IMR-90 (cell line): Measurements from ENCODE around the gene RNF125. TPM values are rescaled to one million over a fixed set of nuclear protein-coding genes. Genes with fewer than 3 reads are reported as not detected.

ENCODE experiments used
- ATAC-seq: fragments of 200-7000 bp; cut with Tn5 transposase; 2 replicates; pipeline ENCODE4 v1.9.1; 2020; ENCODE audit warnings: low read depth, mild to moderate bottlenecking, moderate library complexity
- BruUV-seq: library from RNA; stranded (reverse); fragments of 400-500 nt; replicated peaks from 2 replicates; lab custom pipeline; 2021; lab: Mats Ljungman, UMichigan
- CTCF ChIA-PET: fragments of 300-600 bp; formaldehyde crosslinking; extraction: SDS; loops from one replicate; lab custom pipeline; 2021; ENCODE audit warnings: antibody characterized with exemption; lab: Yijun Ruan, JAX
- POLR2A ChIA-PET: fragments of 300-600 bp; sonication (Branson Sonifier 250); formaldehyde crosslinking; loops from one replicate; lab custom pipeline; 2022; ENCODE audit warnings: antibody characterized with exemption; ENCODE audit not compliant: unreplicated experiment; lab: Charles Lee
- DNase-seq: peaks from one replicate; pipeline ENCODE4 v3.0.0; 2013
- H2AFZ ChIP-seq: replicated peaks from 2 replicates; pipeline ENCODE3; 2013; ENCODE audit warnings: low read length, mild to moderate bottlenecking; ENCODE audit not compliant: poor library complexity
- H2AK5ac ChIP-seq: 2 replicates; pipeline ENCODE4 v1.6.1; 2013; ENCODE audit warnings: low read depth, low read length, inconsistent platforms
- H2AK9ac ChIP-seq: replicated peaks from 2 replicates; pipeline ENCODE3; 2013; ENCODE audit warnings: mild to moderate bottlenecking, low read depth, low read length, moderate library complexity; ENCODE audit not compliant: poor library complexity
- H2BK120ac ChIP-seq: 2 replicates; pipeline ENCODE4 v1.6.1; 2013; ENCODE audit warnings: low read depth, low read length, inconsistent platforms
- H2BK15ac ChIP-seq: 3 replicates; pipeline ENCODE4 v1.6.1; 2013; ENCODE audit warnings: low read depth, low read length, inconsistent platforms
- H2BK20ac ChIP-seq: 2 replicates; pipeline ENCODE4 v1.6.1; 2013; ENCODE audit warnings: low read depth, mild to moderate bottlenecking, inconsistent platforms, low read length, moderate library complexity
- H2BK5ac ChIP-seq: 2 replicates; pipeline ENCODE4 v1.6.1; 2013; ENCODE audit warnings: mild to moderate bottlenecking, low read depth, low read length, inconsistent platforms; ENCODE audit not compliant: poor library complexity, severe bottlenecking
- H3K14ac ChIP-seq: replicated peaks from 2 replicates; pipeline ENCODE4 v1.6.1; 2013; ENCODE audit warnings: low read depth, low read length, inconsistent platforms
- H3K18ac ChIP-seq: 2 replicates; pipeline ENCODE4 v1.6.1; 2013; ENCODE audit warnings: low read depth, low read length, control low read depth
- H3K23ac ChIP-seq: 2 replicates; pipeline ENCODE4 v1.6.1; 2013; ENCODE audit warnings: low read depth, low read length, inconsistent platforms
- H3K27ac ChIP-seq: 2 replicates; pipeline ENCODE4 v1.5.1; 2013; ENCODE audit warnings: mild to moderate bottlenecking, control low read depth, low read length; ENCODE audit not compliant: insufficient read depth
- H3K27me3 ChIP-seq: 2 replicates; pipeline ENCODE4 v1.6.1; 2013; ENCODE audit warnings: low read length; ENCODE audit not compliant: control insufficient read depth, insufficient read depth
- H3K36me3 ChIP-seq: 2 replicates; pipeline ENCODE4 v1.6.1; 2013; ENCODE audit warnings: low read length, mixed read lengths; ENCODE audit not compliant: control insufficient read depth, insufficient read depth
- H3K4ac ChIP-seq: 2 replicates; pipeline ENCODE4 v1.6.1; 2013; ENCODE audit warnings: low read depth, low read length, inconsistent platforms
- H3K4me1 ChIP-seq: 2 replicates; pipeline ENCODE4 v1.6.1; 2013; ENCODE audit warnings: low read length, mixed read lengths; ENCODE audit not compliant: control insufficient read depth, insufficient read depth
- H3K4me2 ChIP-seq: 2 replicates; pipeline ENCODE4 v1.6.1; 2013; ENCODE audit warnings: low read depth, mild to moderate bottlenecking, control low read depth, low read length, moderate library complexity
- H3K4me3 ChIP-seq: 2 replicates; pipeline ENCODE4 v1.5.1; 2013; ENCODE audit warnings: low read depth, mild to moderate bottlenecking, control low read depth, low read length, moderate library complexity; ENCODE audit not compliant: insufficient read depth
- H3K56ac ChIP-seq: 2 replicates; pipeline ENCODE4 v1.6.1; 2013; ENCODE audit warnings: low read length, inconsistent platforms; ENCODE audit not compliant: insufficient read depth; ENCODE audit errors: extremely low read depth
- H3K79me1 ChIP-seq, 2 experiments: 2 replicates each; pipeline ENCODE4 v1.6.1; 2013; ENCODE audit warnings: low read length in 2 of 2, inconsistent platforms in 1 of 2, low read depth in 1 of 2
- H3K9ac ChIP-seq: 2 replicates; pipeline ENCODE4 v1.6.1; 2013; ENCODE audit warnings: low read depth, low read length, control low read depth
- H3K9me1 ChIP-seq: 2 replicates; pipeline ENCODE4 v1.6.1; 2013; ENCODE audit warnings: low read length, inconsistent platforms; ENCODE audit not compliant: insufficient read depth
- H3K9me3 ChIP-seq: 2 replicates; pipeline ENCODE4 v1.6.1; 2013; ENCODE audit warnings: low read length; ENCODE audit not compliant: control insufficient read depth, insufficient read depth
- H4K20me1 ChIP-seq: 2 replicates; pipeline ENCODE4 v1.6.1; 2013; ENCODE audit warnings: low read length, inconsistent platforms; ENCODE audit not compliant: insufficient read depth
- H4K5ac ChIP-seq: 2 replicates; pipeline ENCODE4 v1.6.1; 2013; ENCODE audit warnings: mild to moderate bottlenecking, low read depth, low read length, control low read depth
- H4K8ac ChIP-seq, 2 experiments: 2 replicates each; pipeline ENCODE4 v1.6.1; 2013; ENCODE audit warnings: low read depth in 2 of 2, low read length in 2 of 2, control low read depth in 1 of 2, inconsistent platforms in 1 of 2
- H4K91ac ChIP-seq: 2 replicates; pipeline ENCODE4 v1.6.1; 2013; ENCODE audit warnings: low read depth, low read length, inconsistent platforms; ENCODE audit not compliant: insufficient read depth
- BHLHE40 ChIP-seq: fragments of 150-350 bp; IDR thresholded peaks from 2 replicates; pipeline ENCODE4 v1.6.1; 2016; ENCODE audit warnings: mild to moderate bottlenecking, low read depth, low read length
- CHD1 ChIP-seq: IDR thresholded peaks from 2 replicates; pipeline ENCODE4 v1.6.1; 2012; ENCODE audit warnings: low read depth, low read length, improper control_type of control experiment
- FOS ChIP-seq: fragments of 150-350 bp; IDR thresholded peaks from 2 replicates; pipeline ENCODE4 v1.6.1; 2016; ENCODE audit warnings: low read depth, low read length
- MAFK ChIP-seq: IDR thresholded peaks from 2 replicates; pipeline ENCODE4 v1.6.1; 2012; ENCODE audit warnings: low read depth, low read length, improper control_type of control experiment
- MAZ ChIP-seq: IDR thresholded peaks from 2 replicates; pipeline ENCODE4 v1.6.1; 2012; ENCODE audit warnings: low read depth, mild to moderate bottlenecking, low read length, improper control_type of control experiment, moderate library complexity, borderline replicate concordance
- MXI1 ChIP-seq: IDR thresholded peaks from 2 replicates; pipeline ENCODE4 v1.6.1; 2012; ENCODE audit warnings: low read depth, mild to moderate bottlenecking, low read length, moderate library complexity, borderline replicate concordance
- NFE2L2 ChIP-seq: fragments of 150-350 bp; IDR thresholded peaks from 2 replicates; pipeline ENCODE4 v1.6.1; 2016; ENCODE audit warnings: low read depth, mild to moderate bottlenecking, low read length
- RAD21 ChIP-seq: IDR thresholded peaks from 2 replicates; pipeline ENCODE4 v1.6.1; 2012; ENCODE audit warnings: low read length, improper control_type of control experiment
- WGBS, 2 experiments: methylation state at CpG; one replicate each; pipeline versions ENCODE4 v1.1.5 to v1.1.7; 2013; ENCODE audit warnings: missing lambda C conversion rate in 2 of 2; ENCODE audit not compliant: insufficient read length in 1 of 2; ENCODE audit errors: extremely low coverage in 2 of 2; 5-methylcytosine and 5-hydroxymethylcytosine counted together
- dilution Hi-C: fragments of 300-500 bp; cut with HindIII; formaldehyde crosslinking; loops from one replicate; pipeline ENCODE4 v1.14.3; 2018; ENCODE audit warnings: low sequenced_read_pairs; ENCODE audit not compliant: unreplicated experiment
- in situ Hi-C: fragments of 300-500 bp; cut with MboI; formaldehyde crosslinking; loops from 3 replicates; pipeline ENCODE4 v1.14.3; 2019; ENCODE audit warnings: low sequenced_read_pairs, inconsistent platforms, mixed read lengths
- intact Hi-C: fragments of 100-400 bp; cut with micrococcal nuclease; formaldehyde crosslinking; loops from 2 replicates; pipeline ENCODE4 v1.10.0; 2022
- polyA plus RNA-seq, 3 experiments: library from polyadenylated mRNA; depleted of rRNA; stranded (reverse); fragments of >200 nt; gene quantifications; 2 replicates each; pipeline ENCODE4 v1.2.3, GENCODE V29; 2012; ENCODE audit warnings: low replicate concordance in 1 of 3
- total RNA-seq: library from RNA; depleted of rRNA; stranded (reverse); fragments of >200 nt; gene quantifications from 2 replicates; pipeline ENCODE4 v1.2.3, GENCODE V29; 2012
- TF ChIP-seq, protein P1 (sequence below): fragments of 150-350 bp; IDR thresholded peaks from 2 replicates; pipeline ENCODE4 v1.6.1; 2017; ENCODE audit warnings: mild to moderate bottlenecking, antibody characterized with exemption, low read length, low read depth
- TF ChIP-seq, protein P2 (sequence below): fragments of 150-350 bp; IDR thresholded peaks from 2 replicates; pipeline ENCODE4 v1.6.1; 2016; ENCODE audit warnings: low read depth, mild to moderate bottlenecking, low read length, moderate library complexity, borderline replicate concordance

Gene RNF125
- total and polyA plus RNA-seq, 2 of the 4 experiments (the other 2 are of a cell fraction): under 0.01 to 0.10 TPM

DNA sequence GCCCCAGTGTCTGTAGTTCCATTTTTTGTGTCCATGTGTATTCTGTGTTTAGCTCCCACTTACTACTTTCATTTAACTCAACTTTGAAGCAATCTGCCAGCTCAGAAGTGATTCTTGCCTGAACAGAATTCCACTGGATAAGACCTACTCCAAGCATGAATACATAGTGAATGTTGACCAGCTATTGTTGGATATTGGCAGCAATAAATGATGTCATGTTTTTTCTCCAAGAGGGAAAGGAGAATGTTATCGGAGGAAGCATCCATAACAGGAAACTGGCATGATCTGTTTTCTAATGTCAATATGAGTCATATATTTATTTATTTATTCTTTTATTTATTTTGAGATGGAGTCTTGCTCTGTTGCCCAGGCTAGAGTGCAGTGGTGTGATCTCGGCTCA, 38.9 kb upstream of the RNF125 start:
- intact Hi-C loops: loop anchor here (5.0 kb wide), 1 partner anchor 157 kb away; no protein-coding TSS in a partner anchor
- WGBS, 2 experiments: no CpG with 5 or more reads among the region's 2 CpGs
- Histone ChIP-seq H3K9ac (no peak overlapping the region), H2BK15ac (no peak overlapping the region), H3K4me3 (no peak overlapping the region), H2BK5ac (no peak overlapping the region), H3K56ac (no peak overlapping the region), H3K27me3 (no peaks in the 10 kb centered on the region), H3K9me3 (peaks cover 1% of the 10 kb centered on the region), H3K14ac (no peak overlapping the region), H3K4ac (no peak overlapping the region), H2BK20ac (no peak overlapping the region), H4K91ac (no peak overlapping the region), H2AK5ac (no peak overlapping the region), H3K79me1 (no peaks in the 10 kb centered on the region), H3K36me3 (no peaks in the 10 kb centered on the region), H4K8ac (no peak overlapping the region), H3K4me2 (no peak overlapping the region), H3K27ac (no peak overlapping the region), H2BK120ac (no peak overlapping the region), H3K9me1 (no peaks in the 10 kb centered on the region), H3K23ac (no peak overlapping the region), H2AFZ (no peak overlapping the region), H3K18ac (no peak overlapping the region), H4K20me1 (no peaks in the 10 kb centered on the region), H2AK9ac (no peak overlapping the region), H4K5ac (no peak overlapping the region), H3K4me1 (no peaks in the 10 kb centered on the region)
- no peak for TF ChIP-seq MAFK
- TF ChIP-seq BHLHE40: no peak
- TF ChIP-seq, protein P1, sequence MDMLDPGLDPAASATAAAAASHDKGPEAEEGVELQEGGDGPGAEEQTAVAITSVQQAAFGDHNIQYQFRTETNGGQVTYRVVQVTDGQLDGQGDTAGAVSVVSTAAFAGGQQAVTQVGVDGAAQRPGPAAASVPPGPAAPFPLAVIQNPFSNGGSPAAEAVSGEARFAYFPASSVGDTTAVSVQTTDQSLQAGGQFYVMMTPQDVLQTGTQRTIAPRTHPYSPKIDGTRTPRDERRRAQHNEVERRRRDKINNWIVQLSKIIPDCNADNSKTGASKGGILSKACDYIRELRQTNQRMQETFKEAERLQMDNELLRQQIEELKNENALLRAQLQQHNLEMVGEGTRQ: no peak
- no peak for TF ChIP-seq MAZ
- no peak for TF ChIP-seq FOS
- no peak for TF ChIP-seq NFE2L2
- TF ChIP-seq, protein P2, sequence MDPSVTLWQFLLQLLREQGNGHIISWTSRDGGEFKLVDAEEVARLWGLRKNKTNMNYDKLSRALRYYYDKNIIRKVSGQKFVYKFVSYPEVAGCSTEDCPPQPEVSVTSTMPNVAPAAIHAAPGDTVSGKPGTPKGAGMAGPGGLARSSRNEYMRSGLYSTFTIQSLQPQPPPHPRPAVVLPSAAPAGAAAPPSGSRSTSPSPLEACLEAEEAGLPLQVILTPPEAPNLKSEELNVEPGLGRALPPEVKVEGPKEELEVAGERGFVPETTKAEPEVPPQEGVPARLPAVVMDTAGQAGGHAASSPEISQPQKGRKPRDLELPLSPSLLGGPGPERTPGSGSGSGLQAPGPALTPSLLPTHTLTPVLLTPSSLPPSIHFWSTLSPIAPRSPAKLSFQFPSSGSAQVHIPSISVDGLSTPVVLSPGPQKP: no peak
- no peak for TF ChIP-seq MXI1
- TF ChIP-seq RAD21: no peak
- no peak for TF ChIP-seq CHD1
- no peak for ATAC-seq
- no TSS peak for BruUV-seq
- ChIA-PET CTCF (interaction anchor here (0.6 to 0.8 kb wide), 2 partner anchors 11 to 39 kb away, joined by 3 read pairs; partner anchors contain the start of gene RNF125), POLR2A (no interaction called here)
- in situ Hi-C loops: loop anchor here (10.0 kb wide), 1 partner anchor 245 kb away; no protein-coding TSS in a partner anchor
- dilution Hi-C loops: no loop called here
- no peak for DNase-seq
